ENCODE data around the gene GPX3.

DNA sequence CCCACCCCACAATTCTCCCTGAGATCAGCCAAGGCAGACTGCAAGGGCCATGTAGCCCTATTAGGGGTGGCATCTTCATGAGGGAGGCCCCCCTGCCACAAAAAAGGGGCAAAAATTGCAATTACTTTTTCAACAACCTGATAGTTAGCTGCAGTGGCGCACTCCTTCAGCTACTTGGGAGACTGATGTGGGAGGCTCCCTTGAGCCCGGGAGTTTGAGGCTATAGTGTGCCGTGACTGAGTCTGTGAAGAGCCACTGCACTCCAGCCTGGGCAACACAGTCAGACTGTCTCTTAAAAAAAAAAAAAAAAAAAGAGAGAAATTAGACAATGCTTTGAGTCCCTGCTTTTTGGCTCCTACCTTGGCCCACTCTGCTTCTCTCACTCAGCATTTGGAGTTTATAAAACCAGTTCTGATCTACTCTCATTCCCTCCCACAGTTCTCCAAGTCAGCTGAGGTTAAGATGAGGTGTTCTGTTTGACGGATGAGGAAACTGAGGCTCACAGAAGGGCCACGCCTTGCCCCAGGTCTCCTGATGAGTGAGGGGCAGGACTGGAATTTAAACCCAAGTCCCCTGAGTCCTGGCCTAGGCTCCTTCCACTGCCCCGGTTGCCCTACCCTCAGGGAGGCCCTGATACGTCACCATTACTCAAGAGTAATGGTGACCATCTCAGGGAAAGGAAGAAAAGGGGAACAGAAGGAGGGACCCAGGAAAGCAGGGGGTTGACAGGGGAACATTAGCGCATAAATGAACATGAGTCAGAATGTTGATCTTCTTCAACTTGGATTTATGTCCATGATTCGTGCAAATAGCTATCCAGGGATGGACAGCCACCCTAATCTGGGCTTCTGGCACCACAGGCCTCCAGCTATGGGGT is 9.0 kb downstream of the GPX3 start:
- TF ChIP-seq, protein P1, sequence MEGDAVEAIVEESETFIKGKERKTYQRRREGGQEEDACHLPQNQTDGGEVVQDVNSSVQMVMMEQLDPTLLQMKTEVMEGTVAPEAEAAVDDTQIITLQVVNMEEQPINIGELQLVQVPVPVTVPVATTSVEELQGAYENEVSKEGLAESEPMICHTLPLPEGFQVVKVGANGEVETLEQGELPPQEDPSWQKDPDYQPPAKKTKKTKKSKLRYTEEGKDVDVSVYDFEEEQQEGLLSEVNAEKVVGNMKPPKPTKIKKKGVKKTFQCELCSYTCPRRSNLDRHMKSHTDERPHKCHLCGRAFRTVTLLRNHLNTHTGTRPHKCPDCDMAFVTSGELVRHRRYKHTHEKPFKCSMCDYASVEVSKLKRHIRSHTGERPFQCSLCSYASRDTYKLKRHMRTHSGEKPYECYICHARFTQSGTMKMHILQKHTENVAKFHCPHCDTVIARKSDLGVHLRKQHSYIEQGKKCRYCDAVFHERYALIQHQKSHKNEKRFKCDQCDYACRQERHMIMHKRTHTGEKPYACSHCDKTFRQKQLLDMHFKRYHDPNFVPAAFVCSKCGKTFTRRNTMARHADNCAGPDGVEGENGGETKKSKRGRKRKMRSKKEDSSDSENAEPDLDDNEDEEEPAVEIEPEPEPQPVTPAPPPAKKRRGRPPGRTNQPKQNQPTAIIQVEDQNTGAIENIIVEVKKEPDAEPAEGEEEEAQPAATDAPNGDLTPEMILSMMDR (IDR thresholded peaks at IDR 0.05; ENCODE audit: poor library complexity) = no peak
- TF ChIP-seq EZH2 (IDR thresholded peaks at IDR 0.05; ENCODE audit: borderline replicate concordance) (no peak), EZH2phosphoT487 (IDR thresholded peaks at IDR 0.05; ENCODE audit: low read depth, severe bottlenecking, unreplicated experiment) (no peak)

Measured in hepatocyte (in vitro differentiated cells).